Astrocyte of the cerebellum (primary cell): ENCODE results near the gene KLC4.

ENCODE experiments used
- DNase-seq: peaks from one replicate; pipeline ENCODE4 v3.0.0-alpha.2; 2011; ENCODE audit warnings: low read depth
- H3K4me3 ChIP-seq: 2 replicates; pipeline ENCODE4 v1.5.1; 2011; ENCODE audit warnings: mild to moderate bottlenecking, low read depth, low read length, moderate library complexity
- CTCF ChIP-seq: IDR thresholded peaks from 2 replicates; pipeline ENCODE4 v1.5.1; 2012; ENCODE audit warnings: low read length, low read depth, moderate library complexity, mild to moderate bottlenecking; ENCODE audit errors: missing control alignments
- in situ Hi-C: cut with HindIII; loops from 2 replicates; pipeline ENCODE4 v1.10.0; 2017; ENCODE audit warnings: low sequenced_read_pairs

The KLC4 gene

GRCh38 chr6:43053545-43054205 lies 5.8 kb upstream of the KLC4 start, which contains the start of gene CUL7:
CUL7 (minus strand) TSS chr6:43053851; CDS start chr6:43052788, 1,063 bp downstream.
- no peak for TF ChIP-seq CTCF
- peak within 1 kb of the TSS; percentile 85 for H3K4me3 ChIP-seq
- in situ Hi-C loops: no loop called here
- peak; percentile 80 for DNase-seq

GRCh38 chr6:43054206-43054943 lies 5.1 kb upstream of the KLC4 start:
- in situ Hi-C loops: no loop called here
- DNase-seq: no peak
- TF ChIP-seq CTCF: no peak
- H3K4me3 ChIP-seq: peak overlapping the region; percentile 85

- no peak overlapping the region for H3K4me3 ChIP-seq
- no peak for DNase-seq
- in situ Hi-C loops: no loop called here
- TF ChIP-seq CTCF: no peak
Measured at GRCh38 chr6:43055966-43056365, 3.5 kb upstream of the KLC4 start.

GRCh38 chr6:43058531-43058930 lies 900 bp upstream of the KLC4 start:
- in situ Hi-C loops: no loop called here
- TF ChIP-seq CTCF: no peak
- no peak for DNase-seq
- H3K4me3 ChIP-seq: peak overlapping the region; percentile 83

- H3K4me3 ChIP-seq: peak overlapping the region; percentile 83
- no peak for TF ChIP-seq CTCF
- DNase-seq: no peak
- in situ Hi-C loops: no loop called here
Measured at GRCh38 chr6:43060034-43060754, 763 bp downstream of the KLC4 start.

GRCh38 chr6:43060755-43061633 lies 1.6 kb downstream of the KLC4 start:
- peak overlapping the region; percentile 83 for H3K4me3 ChIP-seq
- in situ Hi-C loops: no loop called here
- TF ChIP-seq CTCF: no peak
- no peak for DNase-seq
